Measurements from ENCODE around the gene KCNIP4.

GRCh38 chr4:21887481-21887880 lies 61.1 kb downstream of the KCNIP4 start:
- TF ChIP-seq CTCF (IDR thresholded peaks at IDR 0.05; ENCODE audit: control extremely low read depth in 1 of 3, insufficient read depth in 1 of 3, low read depth in 1 of 3, low read length in 3 of 3) (no peak), POLR2A (IDR thresholded peaks at IDR 0.05; ENCODE audit: control extremely low read depth in 1 of 2, low read depth in 2 of 2, low read length in 2 of 2) (no peak), POLR2AphosphoS5 (IDR thresholded peaks at IDR 0.05; ENCODE audit: low read depth, low read length) (no peak), MAFK (IDR thresholded peaks at IDR 0.05; ENCODE audit: low read depth, low read length) (no peak)
- TF ChIP-seq, protein P1, sequence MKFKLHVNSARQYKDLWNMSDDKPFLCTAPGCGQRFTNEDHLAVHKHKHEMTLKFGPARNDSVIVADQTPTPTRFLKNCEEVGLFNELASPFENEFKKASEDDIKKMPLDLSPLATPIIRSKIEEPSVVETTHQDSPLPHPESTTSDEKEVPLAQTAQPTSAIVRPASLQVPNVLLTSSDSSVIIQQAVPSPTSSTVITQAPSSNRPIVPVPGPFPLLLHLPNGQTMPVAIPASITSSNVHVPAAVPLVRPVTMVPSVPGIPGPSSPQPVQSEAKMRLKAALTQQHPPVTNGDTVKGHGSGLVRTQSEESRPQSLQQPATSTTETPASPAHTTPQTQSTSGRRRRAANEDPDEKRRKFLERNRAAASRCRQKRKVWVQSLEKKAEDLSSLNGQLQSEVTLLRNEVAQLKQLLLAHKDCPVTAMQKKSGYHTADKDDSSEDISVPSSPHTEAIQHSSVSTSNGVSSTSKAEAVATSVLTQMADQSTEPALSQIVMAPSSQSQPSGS (IDR thresholded peaks at IDR 0.05; ENCODE audit: low read length) = no peak

Data from H1 (cell line).